LNCaP clone FGC (cell line): ENCODE data around the gene BACH2.

Experiments
- DNase-seq: peaks from one replicate; pipeline ENCODE4 v3.0.0-alpha.2; 2011; ENCODE audit warnings: low read depth
- H3K4me3 ChIP-seq: 2 replicates; pipeline ENCODE4 v1.5.1; 2011; ENCODE audit warnings: mild to moderate bottlenecking, low read depth, low read length, control low read depth
- CTCF ChIP-seq: IDR thresholded peaks from 2 replicates; pipeline ENCODE4 v1.5.1; 2012; ENCODE audit warnings: mild to moderate bottlenecking; ENCODE audit not compliant: control insufficient read depth, insufficient read depth; ENCODE audit errors: extremely low read depth

Gene BACH2

GRCh38 chr6:90080876-90081481, 215.7 kb downstream of the BACH2 start:
- no peak overlapping the region for H3K4me3 ChIP-seq
- DNase-seq, result no peak

GRCh38 chr6:90079560-90080490, 216.8 kb downstream of the BACH2 start:
- no peak for TF ChIP-seq CTCF
- no peak overlapping the region for H3K4me3 ChIP-seq
- no peak for DNase-seq

More at GRCh38 chr6:90080876-90081481, 215.7 kb downstream of the BACH2 start:
- no peak for TF ChIP-seq CTCF

GRCh38 chr6:90078513-90079289, 217.9 kb downstream of the BACH2 start:
- TF ChIP-seq CTCF, result no peak
- H3K4me3 ChIP-seq, result no peak overlapping the region
- DNase-seq, result no peak

GRCh38 chr6:90076511-90077415, 219.9 kb downstream of the BACH2 start:
- DNase-seq, result no peak
- no peak for TF ChIP-seq CTCF
- H3K4me3 ChIP-seq, result no peak overlapping the region

GRCh38 chr6:90074161-90074850, 222.3 kb downstream of the BACH2 start:
- no peak for DNase-seq
- no peak overlapping the region for H3K4me3 ChIP-seq
- TF ChIP-seq CTCF, result no peak

GRCh38 chr6:90072935-90073464, 223.6 kb downstream of the BACH2 start:
- H3K4me3 ChIP-seq, result no peak overlapping the region
- no peak for TF ChIP-seq CTCF
- no peak for DNase-seq
